KOPT-K1 (cell line): Measurements from ENCODE around the gene ANKS1B.
"Not testable (repeated sequence)": the region's sequence is repeated elsewhere in the genome, so short reads cannot be mapped to it uniquely, and the experiment has no call there.

Source experiments
- H3K27ac ChIP-seq: fragments of 200-600 bp; sonication (generic); 2 replicates; pipeline ENCODE4 v1.5.1; 2016; ENCODE audit warnings: antibody characterized with exemption, mild to moderate bottlenecking, low read depth, low read length; ENCODE audit not compliant: poor library complexity, severe bottlenecking
- H3K36me3 ChIP-seq: fragments of 200-600 bp; sonication (generic); 2 replicates; pipeline ENCODE4 v1.5.1; 2017; ENCODE audit warnings: antibody characterized with exemption, mild to moderate bottlenecking, low read length, moderate library complexity; ENCODE audit not compliant: insufficient read depth
- H3K9me3 ChIP-seq: fragments of 200-600 bp; sonication (generic); 2 replicates; pipeline ENCODE4 v1.5.1; 2017; ENCODE audit warnings: antibody characterized with exemption, low read length, mild to moderate bottlenecking; ENCODE audit not compliant: insufficient read depth, poor library complexity, severe bottlenecking

The ANKS1B gene

GRCh38 chr12:99257672-99258071 is 727.1 kb downstream of the ANKS1B start:
- H3K9me3 ChIP-seq: no peaks in the 10 kb centered on the region
- H3K27ac ChIP-seq: no peak overlapping the region
- no peaks in the 10 kb centered on the region for H3K36me3 ChIP-seq

- no peak overlapping the region for H3K27ac ChIP-seq
- no peaks in the 10 kb centered on the region for H3K9me3 ChIP-seq
- no peaks in the 10 kb centered on the region for H3K36me3 ChIP-seq
Measured at GRCh38 chr12:99253068-99253467, 731.7 kb downstream of the ANKS1B start.

GRCh38 chr12:99250091-99250490 is 734.6 kb downstream of the ANKS1B start:
- no peaks in the 10 kb centered on the region for H3K9me3 ChIP-seq
- H3K27ac ChIP-seq: no peak overlapping the region
- H3K36me3 ChIP-seq: no peaks in the 10 kb centered on the region

- H3K27ac ChIP-seq: no peak overlapping the region
- no peaks in the 10 kb centered on the region for H3K36me3 ChIP-seq
- no peaks in the 10 kb centered on the region for H3K9me3 ChIP-seq
Measured at GRCh38 chr12:99249543-99249942, 735.2 kb downstream of the ANKS1B start.

- H3K36me3 ChIP-seq, H3K9me3 ChIP-seq, H3K27ac ChIP-seq: not testable (repeated sequence)
Measured at GRCh38 chr12:99237907-99238538, 746.7 kb downstream of the ANKS1B start.

GRCh38 chr12:99235381-99235780 is 749.4 kb downstream of the ANKS1B start:
- no peaks in the 10 kb centered on the region for H3K9me3 ChIP-seq

GRCh38 chr12:99234702-99235101 is 750.0 kb downstream of the ANKS1B start:
- H3K36me3 ChIP-seq: no peaks in the 10 kb centered on the region
- no peaks in the 10 kb centered on the region for H3K9me3 ChIP-seq
- no peak overlapping the region for H3K27ac ChIP-seq

More at GRCh38 chr12:99235381-99235780, 749.4 kb downstream of the ANKS1B start:
- H3K36me3 ChIP-seq: no peaks in the 10 kb centered on the region
- no peak overlapping the region for H3K27ac ChIP-seq

- Histone ChIP-seq H3K27ac (no peak overlapping the region), H3K36me3 (no peaks in the 10 kb centered on the region), H3K9me3 (no peaks in the 10 kb centered on the region)
Measured at GRCh38 chr12:99232324-99232723, 752.4 kb downstream of the ANKS1B start.

- Histone ChIP-seq H3K36me3 (no peaks in the 10 kb centered on the region), H3K9me3 (no peaks in the 10 kb centered on the region), H3K27ac (no peak overlapping the region)
Measured at GRCh38 chr12:99231031-99231430, 753.7 kb downstream of the ANKS1B start.

- Histone ChIP-seq H3K36me3 (no peaks in the 10 kb centered on the region), H3K9me3 (no peaks in the 10 kb centered on the region), H3K27ac (no peak overlapping the region)
Measured at GRCh38 chr12:99224237-99224636, 760.5 kb downstream of the ANKS1B start.

- no peak overlapping the region for H3K27ac ChIP-seq
- H3K9me3 ChIP-seq: no peaks in the 10 kb centered on the region
- no peaks in the 10 kb centered on the region for H3K36me3 ChIP-seq
Measured at GRCh38 chr12:99223579-99223978, 761.2 kb downstream of the ANKS1B start.

- Histone ChIP-seq H3K27ac (no peak overlapping the region), H3K36me3 (no peaks in the 10 kb centered on the region), H3K9me3 (peaks cover 5% of the 10 kb centered on the region)
Measured at GRCh38 chr12:99213047-99213446, 771.7 kb downstream of the ANKS1B start.

GRCh38 chr12:99212275-99212674 is 772.5 kb downstream of the ANKS1B start:
- Histone ChIP-seq H3K9me3 (peaks cover 5% of the 10 kb centered on the region), H3K36me3 (no peaks in the 10 kb centered on the region), H3K27ac (no peak overlapping the region)

- no peak overlapping the region for H3K27ac ChIP-seq
- H3K36me3 ChIP-seq: no peaks in the 10 kb centered on the region
- H3K9me3 ChIP-seq: no peaks in the 10 kb centered on the region
Measured at GRCh38 chr12:99205111-99205510, 779.6 kb downstream of the ANKS1B start.

- no peak overlapping the region for H3K27ac ChIP-seq
- no peaks in the 10 kb centered on the region for H3K36me3 ChIP-seq
- no peaks in the 10 kb centered on the region for H3K9me3 ChIP-seq
Measured at GRCh38 chr12:99201906-99202645, 782.7 kb downstream of the ANKS1B start.
